Activated CD8-positive, alpha-beta memory T cell treated with anti-CD3 and anti-CD28 coated beads for 48 hours (primary cell): ENCODE data around the gene ZNRD2.
A peak's percentile ranks its signal among the peaks of the same experiment; 100 is the strongest.

Experiments
- DNase-seq, 3 experiments: peaks; one replicate each; pipeline ENCODE4 v3.0.0-alpha.2; 2020; ENCODE audit warnings: low read depth in 2 of 3, low spot score in 2 of 3

The ZNRD2 gene

GRCh38 chr11:65610404-65610803 lies 40.1 kb downstream of the ZNRD2 start:
- DNase-seq = no peak

GRCh38 chr11:65611028-65611757 lies 40.9 kb downstream of the ZNRD2 start:
- DNase-seq = no peak

GRCh38 chr11:65611758-65612603 lies 41.7 kb downstream of the ZNRD2 start:
- no peak for DNase-seq

DNA sequence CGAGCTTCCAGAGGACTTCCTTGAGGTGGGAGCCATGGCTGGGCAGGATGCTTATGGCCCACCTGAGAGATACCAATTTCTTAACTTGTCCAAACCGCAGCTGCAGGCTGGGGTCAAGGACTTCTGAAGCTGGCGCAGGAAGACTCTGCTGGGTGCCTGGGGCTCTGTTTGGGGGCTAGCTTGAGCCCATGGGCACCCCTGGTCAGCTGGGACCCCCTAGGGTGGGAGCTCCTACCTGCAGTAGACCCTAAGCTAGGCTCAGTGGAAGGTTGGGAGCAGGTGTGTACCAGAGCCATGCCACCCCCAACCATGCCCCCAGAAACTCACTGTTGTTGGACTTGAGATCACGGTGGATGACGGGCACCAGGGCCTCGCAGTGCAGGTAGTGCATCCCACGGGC lies 42.4 kb downstream of the ZNRD2 start:
- DNase-seq = no peak

GRCh38 chr11:65613091-65613928 lies 43.0 kb downstream of the ZNRD2 start:
- DNase-seq = no peak

- peak; percentile 96 to 99 (median 99) for DNase-seq
These were observed 45.1 kb downstream of the ZNRD2 start, which contains the start of gene PCNX3 for GRCh38 chr11:65615229-65615949. Gene PCNX3 (plus strand): TSS chr11:65615776. CDS start chr11:65616312, 536 bp downstream.

- DNase-seq = no peak
These were observed 45.8 kb downstream of the ZNRD2 start for GRCh38 chr11:65615950-65616574.

GRCh38 chr11:65616575-65617001 lies 46.3 kb downstream of the ZNRD2 start:
- DNase-seq = no peak

- DNase-seq = no peak
These were observed 47.0 kb downstream of the ZNRD2 start for GRCh38 chr11:65617136-65617850.

GRCh38 chr11:65617990-65618751 lies 47.9 kb downstream of the ZNRD2 start:
- no peak for DNase-seq

GRCh38 chr11:65618763-65619162 lies 48.5 kb downstream of the ZNRD2 start:
- DNase-seq = no peak

DNA sequence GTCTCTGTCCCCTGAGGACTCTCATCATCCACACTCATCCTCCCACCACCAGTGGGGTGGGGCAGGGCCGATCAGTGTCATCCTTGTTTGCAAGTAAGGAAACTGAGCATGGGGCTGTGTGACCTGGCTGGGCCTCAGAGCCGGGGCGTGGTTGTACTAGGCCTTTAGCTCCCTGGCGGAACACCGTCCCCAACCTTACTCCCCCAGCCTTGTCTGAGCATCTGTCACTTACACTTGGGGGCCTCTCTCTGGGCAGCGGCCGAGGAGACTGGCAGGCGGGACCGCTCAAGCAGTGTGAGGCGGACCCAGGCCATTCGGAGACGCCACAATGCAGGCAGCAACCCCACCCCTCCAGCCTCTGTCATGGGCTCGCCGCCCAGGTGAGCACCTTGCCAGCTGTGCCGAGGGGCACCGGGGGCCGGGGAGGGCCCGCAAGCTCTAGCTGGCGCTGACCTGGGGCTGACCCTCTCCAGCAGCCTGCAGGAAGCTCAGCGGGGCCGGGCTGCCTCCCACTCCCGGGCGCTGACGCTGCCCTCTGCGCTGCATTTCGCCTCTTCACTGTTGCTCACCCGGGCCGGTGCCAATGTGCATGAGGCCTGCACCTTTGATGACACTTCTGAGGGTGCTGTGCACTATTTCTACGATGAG lies 49.1 kb downstream of the ZNRD2 start:
- DNase-seq = no peak

DNA sequence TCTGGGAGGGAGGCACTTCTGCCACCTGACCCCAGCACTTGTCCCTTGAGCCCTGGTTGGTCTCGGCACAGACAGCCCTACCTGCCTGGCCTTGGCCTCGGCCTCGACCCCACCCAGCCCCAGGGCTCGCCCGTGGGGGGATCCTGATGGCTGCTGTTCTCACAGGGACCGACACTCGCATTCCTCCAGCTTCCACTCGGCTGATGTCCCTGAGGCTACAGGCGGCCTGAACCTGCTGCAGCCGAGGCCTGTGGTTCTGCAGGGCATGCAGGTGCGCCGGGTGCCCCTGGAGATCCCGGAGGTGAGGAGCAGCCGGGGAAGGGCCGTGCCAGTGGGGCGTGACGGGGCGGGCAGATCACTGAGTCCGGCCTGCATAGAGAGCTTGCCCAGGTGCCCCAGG lies 50.4 kb downstream of the ZNRD2 start:
- no peak for DNase-seq

- no peak for DNase-seq
These were observed 51.2 kb downstream of the ZNRD2 start for GRCh38 chr11:65621460-65621859.
